Heart left ventricle (tissue), 13 donors: ENCODE measurements around the gene PLA2G4A.

ENCODE experiments used
- POLR2A ChIP-seq, 2 donors: fragments of 450-650 bp; IDR thresholded peaks; one replicate each; pipeline ENCODE4 v1.6.1; 2017; ENCODE audit warnings: antibody characterized with exemption in 2 of 2, mild to moderate bottlenecking in 2 of 2, moderate library complexity in 2 of 2
- TF ChIP-seq, protein P1 (sequence below), 12 donors: fragments of 200-600 bp; sonication (generic) in 4 of 12; IDR thresholded peaks; one replicate each; pipeline versions ENCODE4 v1.5.0 to v1.8.0; 2018 to 2022; ENCODE audit warnings: antibody characterized with exemption in 12 of 12, mild to moderate bottlenecking in 5 of 12
- donor health status: ischemic (EF 13 %, LVEDD 7.1; RV severe dilation, severe dysfunction).
- donor health status: DM: no; HTN: yes; CAD: no.
- donor health status: DM: no; HTN: no; CAD: no.
- donor health status: ischemic (EF 25% LVEDD 6.9; RV normal size, moderate dysfunction).
- donor health status: ischemic (EF 25% LVEDD 5.7; RV mildly dilated, moderate dysfunction).
- donor health status: ischemic (EF 35%, LVEDD 5.7; RV mildly dilated, moderate dysfunction).
- donor health status: nonischemic (EF 11% LVEDD 7.7; RV severe dilation, severe dysfunction).
- donor health status: DM: yes; HTN: yes; CAD: no.
- donor health status: PGD.
- donor health status: ischemic (EF 29% LVEDD 5.4; RV normal size, mild dysfunction).
- donor health status: nonischemic (EF 23%, LVEDD 6.1; RV moderate dilation, normal function).

DNA sequence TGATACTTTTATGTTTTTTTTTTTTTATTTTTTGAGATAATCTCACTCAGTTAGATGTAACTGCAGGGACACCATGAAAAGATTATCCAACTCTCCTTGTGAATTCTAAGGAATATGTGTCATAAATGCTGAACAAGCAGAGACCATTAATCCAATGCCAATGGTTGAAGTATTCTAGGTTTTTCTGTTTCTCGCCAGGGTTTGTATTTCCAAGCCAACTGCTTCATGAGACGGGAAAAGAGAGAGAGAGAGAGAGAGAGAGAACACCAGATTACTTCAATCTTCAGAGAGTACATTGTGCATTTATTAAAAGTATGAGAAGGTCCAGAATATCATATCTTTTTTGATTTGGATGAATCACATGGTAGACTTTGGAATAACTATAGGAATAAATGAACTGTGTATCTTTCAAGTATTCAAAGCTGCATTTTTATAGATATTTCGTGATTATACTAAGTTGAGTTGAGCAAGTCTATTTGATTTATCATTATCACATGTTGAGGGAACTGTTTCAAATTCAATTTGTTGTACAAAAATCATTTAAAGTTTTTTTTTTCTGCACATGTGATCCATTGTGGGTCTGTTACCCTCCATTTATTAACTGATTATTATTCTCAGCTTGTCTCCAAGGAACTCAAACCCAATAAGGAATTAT is 108.4 kb downstream of the PLA2G4A start:
- TF ChIP-seq, protein P1, sequence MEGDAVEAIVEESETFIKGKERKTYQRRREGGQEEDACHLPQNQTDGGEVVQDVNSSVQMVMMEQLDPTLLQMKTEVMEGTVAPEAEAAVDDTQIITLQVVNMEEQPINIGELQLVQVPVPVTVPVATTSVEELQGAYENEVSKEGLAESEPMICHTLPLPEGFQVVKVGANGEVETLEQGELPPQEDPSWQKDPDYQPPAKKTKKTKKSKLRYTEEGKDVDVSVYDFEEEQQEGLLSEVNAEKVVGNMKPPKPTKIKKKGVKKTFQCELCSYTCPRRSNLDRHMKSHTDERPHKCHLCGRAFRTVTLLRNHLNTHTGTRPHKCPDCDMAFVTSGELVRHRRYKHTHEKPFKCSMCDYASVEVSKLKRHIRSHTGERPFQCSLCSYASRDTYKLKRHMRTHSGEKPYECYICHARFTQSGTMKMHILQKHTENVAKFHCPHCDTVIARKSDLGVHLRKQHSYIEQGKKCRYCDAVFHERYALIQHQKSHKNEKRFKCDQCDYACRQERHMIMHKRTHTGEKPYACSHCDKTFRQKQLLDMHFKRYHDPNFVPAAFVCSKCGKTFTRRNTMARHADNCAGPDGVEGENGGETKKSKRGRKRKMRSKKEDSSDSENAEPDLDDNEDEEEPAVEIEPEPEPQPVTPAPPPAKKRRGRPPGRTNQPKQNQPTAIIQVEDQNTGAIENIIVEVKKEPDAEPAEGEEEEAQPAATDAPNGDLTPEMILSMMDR (IDR thresholded peaks at IDR 0.05), result no peak
- no peak for TF ChIP-seq POLR2A (IDR thresholded peaks at IDR 0.05)
